HK-2 (cell line): ENCODE measurements around the gene MEIS3.
"Not testable (repeated sequence)": the region's sequence is repeated elsewhere in the genome, so short reads cannot be mapped to it uniquely, and the experiment has no call there.

Source experiments
- DNase-seq: peaks from one replicate; pipeline ENCODE4 v3.0.0-alpha.2; 2018; ENCODE audit not compliant: unreplicated experiment

The MEIS3 gene

GRCh38 chr19:47415953-47416642 lies 3.2 kb downstream of the MEIS3 start:
- no peak for DNase-seq

- DNase-seq, result no peak
Observed at GRCh38 chr19:47414469-47414868, 4.9 kb downstream of the MEIS3 start.

GRCh38 chr19:47413941-47414340 lies 5.4 kb downstream of the MEIS3 start:
- no peak for DNase-seq

- not testable (repeated sequence) for DNase-seq
Observed at GRCh38 chr19:47411696-47412095, 7.6 kb downstream of the MEIS3 start.

- no peak for DNase-seq
Observed at GRCh38 chr19:47411101-47411500, 8.2 kb downstream of the MEIS3 start.

GRCh38 chr19:47408156-47408938 lies 11.0 kb downstream of the MEIS3 start:
- DNase-seq, result no peak

- no peak for DNase-seq
Observed at GRCh38 chr19:47407417-47407774, 11.9 kb downstream of the MEIS3 start.

GRCh38 chr19:47406711-47407416 lies 12.5 kb downstream of the MEIS3 start:
- DNase-seq, result no peak

- no peak for DNase-seq
Observed at GRCh38 chr19:47405854-47406417, 13.4 kb downstream of the MEIS3 start.

- no peak for DNase-seq
Observed at GRCh38 chr19:47405197-47405550, 14.2 kb downstream of the MEIS3 start.

- no peak for DNase-seq
Observed at GRCh38 chr19:47404334-47405196, 14.8 kb downstream of the MEIS3 start.

GRCh38 chr19:47402504-47402903 lies 16.8 kb downstream of the MEIS3 start:
- DNase-seq, result no peak

- no peak for DNase-seq
Observed at GRCh38 chr19:47398707-47399597, 20.4 kb downstream of the MEIS3 start.

- peak; percentile 83 for DNase-seq
Observed at GRCh38 chr19:47391510-47392223, 27.7 kb downstream of the MEIS3 start.

GRCh38 chr19:47390533-47391488 lies 28.5 kb downstream of the MEIS3 start:
- DNase-seq, result no peak

- no peak for DNase-seq
Observed at GRCh38 chr19:47389150-47389556, 30.2 kb downstream of the MEIS3 start.

- DNase-seq, result not testable (repeated sequence)
Observed at GRCh38 chr19:47388721-47389120, 30.6 kb downstream of the MEIS3 start.

GRCh38 chr19:47387623-47388022 lies 31.7 kb downstream of the MEIS3 start:
- not testable (repeated sequence) for DNase-seq

GRCh38 chr19:47386582-47386981 lies 32.7 kb downstream of the MEIS3 start:
- not testable (repeated sequence) for DNase-seq
